GM23338 (cell line): Measurements from ENCODE around the gene TYRO3. TPM values are rescaled to one million over a fixed set of nuclear protein-coding genes. Genes with fewer than 3 reads are reported as not detected.

Experiments used
- ATAC-seq: fragments of 200-7000 bp; cut with Tn5 transposase; 3 replicates; pipeline ENCODE4 v1.9.1; 2020
- DNase-seq: peaks from one replicate; pipeline ENCODE4 v3.0.0-alpha.2; 2015; ENCODE audit warnings: low spot score
- H2AFZ ChIP-seq: fragments of 200-600 bp; sonication (generic); 2 replicates; pipeline ENCODE4 v1.8.0; 2016; ENCODE audit warnings: antibody characterized with exemption, mild to moderate bottlenecking, moderate library complexity
- H3F3A ChIP-seq: fragments of 200-600 bp; sonication (generic); replicated peaks from 2 replicates; pipeline ENCODE4 v1.8.0; 2017; ENCODE audit warnings: antibody characterized with exemption, mixed run types, low read depth
- H3K27ac ChIP-seq: fragments of 200-600 bp; sonication (generic); 2 replicates; pipeline ENCODE4 v1.6.1; 2016; ENCODE audit warnings: low read depth
- H3K27me3 ChIP-seq: fragments of 200-600 bp; sonication (generic); 2 replicates; pipeline ENCODE4 v1.8.0; 2016; ENCODE audit warnings: mild to moderate bottlenecking, mixed run types, moderate library complexity; ENCODE audit not compliant: insufficient read depth
- H3K36me3 ChIP-seq: fragments of 200-600 bp; sonication (generic); 2 replicates; pipeline ENCODE4 v1.8.0; 2016; ENCODE audit warnings: mild to moderate bottlenecking; ENCODE audit not compliant: insufficient read depth
- H3K4me1 ChIP-seq: fragments of 200-600 bp; sonication (generic); 2 replicates; pipeline ENCODE4 v1.8.0; 2016; ENCODE audit warnings: mild to moderate bottlenecking, moderate library complexity; ENCODE audit not compliant: insufficient read depth
- H3K4me2 ChIP-seq: fragments of 200-600 bp; sonication (generic); 2 replicates; pipeline ENCODE4 v1.7.1; 2017; ENCODE audit warnings: mixed run types
- H3K4me3 ChIP-seq: fragments of 200-600 bp; sonication (generic); 2 replicates; pipeline ENCODE4 v1.6.1; 2016; ENCODE audit warnings: mixed run types
- H3K79me2 ChIP-seq: fragments of 200-600 bp; sonication (generic); replicated peaks from 2 replicates; pipeline ENCODE4 v1.8.0; 2017; ENCODE audit warnings: mild to moderate bottlenecking; ENCODE audit not compliant: insufficient read depth
- H3K9me2 ChIP-seq: fragments of 200-600 bp; sonication (generic); 2 replicates; pipeline ENCODE4 v1.8.0; 2017; ENCODE audit not compliant: insufficient read depth
- H4K20me1 ChIP-seq: fragments of 200-600 bp; sonication (generic); replicated peaks from 2 replicates; pipeline ENCODE4 v1.8.0; 2017; ENCODE audit warnings: mild to moderate bottlenecking; ENCODE audit not compliant: insufficient read depth
- H3K27ac Mint-ChIP-seq: 2 replicates; pipeline ENCODE4 v1.8.0; 2020; ENCODE audit warnings: inconsistent platforms, mild to moderate bottlenecking, moderate library complexity, mixed read lengths
- H3K27me3 Mint-ChIP-seq: 3 replicates; pipeline ENCODE4 v1.8.0; 2022; ENCODE audit warnings: low read depth, mild to moderate bottlenecking, moderate library complexity, mixed read lengths, inconsistent platforms; ENCODE audit not compliant: insufficient read depth, poor library complexity
- H3K36me3 Mint-ChIP-seq: 3 replicates; pipeline ENCODE4 v1.8.0; 2021; ENCODE audit warnings: low read depth, mild to moderate bottlenecking, inconsistent platforms, moderate library complexity, mixed read lengths
- H3K4me1 Mint-ChIP-seq: 3 replicates; pipeline ENCODE4 v1.8.0; 2020; ENCODE audit warnings: mild to moderate bottlenecking, inconsistent platforms, mixed read lengths
- H3K4me3 Mint-ChIP-seq: 3 replicates; pipeline ENCODE4 v1.8.0; 2021; ENCODE audit warnings: moderate library complexity, mild to moderate bottlenecking, inconsistent platforms, mixed read lengths
- H3K9me3 Mint-ChIP-seq: 3 replicates; pipeline ENCODE4 v1.8.0; 2020; ENCODE audit warnings: moderate library complexity, mild to moderate bottlenecking, inconsistent platforms, mixed read lengths
- CREB1 ChIP-seq: fragments of 250-450 bp; sonication (Bioruptor Pico); IDR thresholded peaks from 2 replicates; pipeline ENCODE4 v1.5.0; 2020; ENCODE audit warnings: low read depth, mild to moderate bottlenecking, moderate library complexity
- CTCF ChIP-seq, 2 experiments: fragments of 200-600 bp in 1 of 2; sonication (generic) in 1 of 2; conservative IDR thresholded peaks; 2 replicates each; pipeline versions ENCODE4 v1.5.1 to v1.6.1; 2016 to 2017; ENCODE audit warnings: antibody characterized with exemption in 2 of 2, low read depth in 2 of 2, mild to moderate bottlenecking in 2 of 2, moderate library complexity in 1 of 2
- ETS1 ChIP-seq: IDR thresholded peaks from 2 replicates; pipeline ENCODE4 v1.6.1; 2016; ENCODE audit warnings: antibody characterized with exemption
- EZH2 ChIP-seq: fragments of 200-600 bp; sonication (generic); IDR thresholded peaks from one replicate; pipeline ENCODE4 v1.8.0; 2017; ENCODE audit warnings: antibody characterized with exemption, mild to moderate bottlenecking, low read depth; ENCODE audit not compliant: unreplicated experiment
- EZH2phosphoT487 ChIP-seq: fragments of 200-600 bp; sonication (generic); IDR thresholded peaks from one replicate; pipeline ENCODE4 v1.8.1; 2018; ENCODE audit warnings: antibody characterized with exemption; ENCODE audit not compliant: unreplicated experiment
- JUNB ChIP-seq: IDR thresholded peaks from one replicate; pipeline ENCODE4 v1.6.1; 2016; ENCODE audit warnings: antibody characterized with exemption; ENCODE audit not compliant: unreplicated experiment
- NANOG ChIP-seq: IDR thresholded peaks from 2 replicates; pipeline ENCODE4 v1.6.1; 2016; ENCODE audit warnings: antibody characterized with exemption, borderline replicate concordance
- POLR2AphosphoS5 ChIP-seq: IDR thresholded peaks from 2 replicates; pipeline ENCODE4 v1.6.1; 2016; ENCODE audit warnings: antibody characterized with exemption, low read depth
- REST ChIP-seq: IDR thresholded peaks from one replicate; pipeline ENCODE4 v1.6.1; 2018; ENCODE audit warnings: antibody characterized with exemption; ENCODE audit not compliant: unreplicated experiment
- STAT1 ChIP-seq: IDR thresholded peaks from one replicate; pipeline ENCODE4 v1.6.1; 2016; ENCODE audit warnings: antibody characterized with exemption; ENCODE audit not compliant: unreplicated experiment
- ZNF114 ChIP-seq: fragments of 250-450 bp; sonication (Bioruptor Pico); IDR thresholded peaks from 2 replicates; pipeline ENCODE4 v1.5.0; 2020; ENCODE audit warnings: mild to moderate bottlenecking, moderate library complexity
- ZNF331 ChIP-seq: fragments of 250-450 bp; sonication (Bioruptor Pico); IDR thresholded peaks from 2 replicates; pipeline ENCODE4 v1.5.0; 2020; ENCODE audit warnings: low read depth, mild to moderate bottlenecking, moderate library complexity
- ZNF462 ChIP-seq: fragments of 250-450 bp; sonication (Bioruptor Pico); IDR thresholded peaks from 2 replicates; pipeline ENCODE4 v1.5.0; 2020; ENCODE audit warnings: mild to moderate bottlenecking, moderate library complexity
- polyA plus RNA-seq: library from polyadenylated mRNA; unstranded; fragments of >200 nt; fragmentation: Nextera tagmentation; extraction: Ambion mirVana; gene quantifications from 2 replicates; pipeline ENCODE4 v1.2.1, GENCODE V29; 2016
- total RNA-seq: library from RNA; depleted of rRNA; stranded (reverse); fragments of >200 nt; shearing (Covaris generic); gene quantifications from 2 replicates; pipeline ENCODE4 v1.2.3, GENCODE V29; 2014

The TYRO3 gene
- total and polyA plus RNA-seq, 2 experiments from 2014 or later, result 32.6 to 61.0 TPM

GRCh38 chr15:41553731-41554130, 5.3 kb upstream of the TYRO3 start:
- Mint-ChIP-seq H3K4me1 (peaks cover 13% of the 10 kb centered on the region; the same call in 2 of the 3 replicates), H3K36me3 (no peaks in the 10 kb centered on the region), H3K4me3 (no peak overlapping the region), H3K9me3 (no peaks in the 10 kb centered on the region; the same call in 2 of the 3 replicates), H3K27ac (no peak overlapping the region), H3K27me3 (peaks cover 4% of the 10 kb centered on the region)
- Histone ChIP-seq H3K79me2 (no peaks in the 10 kb centered on the region), H3K4me2 (no peak overlapping the region), H3K9me2 (no peaks in the 10 kb centered on the region), H3K27ac (no peak overlapping the region), H3K4me1 (peaks cover 7% of the 10 kb centered on the region), H3K27me3 (no peaks in the 10 kb centered on the region), H3K36me3 (no peaks in the 10 kb centered on the region), H2AFZ (no peak overlapping the region), H3F3A (peaks cover 9% of the 10 kb centered on the region), H3K4me3 (no peak overlapping the region), H4K20me1 (no peaks in the 10 kb centered on the region)
- TF ChIP-seq ZNF331 (CRISPR knock-in tag) (no peak), REST (no peak), CTCF (conservative IDR thresholded peaks at IDR 0.05; ENCODE audit: low read depth in 2 of 2) (no peak), EZH2 (no peak), ZNF462 (no peak), POLR2AphosphoS5 (no peak), ETS1 (no peak), CREB1 (CRISPR knock-in tag) (no peak), NANOG (no peak), EZH2phosphoT487 (no peak), STAT1 (no peak), JUNB (no peak), ZNF114 (CRISPR knock-in tag) (no peak)
- ATAC-seq (no peak), DNase-seq (no peak)
